ENCODE data around the gene MFSD11.
A peak's percentile ranks its signal among the peaks of the same experiment; 100 is the strongest.
"Not testable (repeated sequence)": the region's sequence is repeated elsewhere in the genome, so short reads cannot be mapped to it uniquely, and the experiment has no call there.

MFSD11 gene

DNA sequence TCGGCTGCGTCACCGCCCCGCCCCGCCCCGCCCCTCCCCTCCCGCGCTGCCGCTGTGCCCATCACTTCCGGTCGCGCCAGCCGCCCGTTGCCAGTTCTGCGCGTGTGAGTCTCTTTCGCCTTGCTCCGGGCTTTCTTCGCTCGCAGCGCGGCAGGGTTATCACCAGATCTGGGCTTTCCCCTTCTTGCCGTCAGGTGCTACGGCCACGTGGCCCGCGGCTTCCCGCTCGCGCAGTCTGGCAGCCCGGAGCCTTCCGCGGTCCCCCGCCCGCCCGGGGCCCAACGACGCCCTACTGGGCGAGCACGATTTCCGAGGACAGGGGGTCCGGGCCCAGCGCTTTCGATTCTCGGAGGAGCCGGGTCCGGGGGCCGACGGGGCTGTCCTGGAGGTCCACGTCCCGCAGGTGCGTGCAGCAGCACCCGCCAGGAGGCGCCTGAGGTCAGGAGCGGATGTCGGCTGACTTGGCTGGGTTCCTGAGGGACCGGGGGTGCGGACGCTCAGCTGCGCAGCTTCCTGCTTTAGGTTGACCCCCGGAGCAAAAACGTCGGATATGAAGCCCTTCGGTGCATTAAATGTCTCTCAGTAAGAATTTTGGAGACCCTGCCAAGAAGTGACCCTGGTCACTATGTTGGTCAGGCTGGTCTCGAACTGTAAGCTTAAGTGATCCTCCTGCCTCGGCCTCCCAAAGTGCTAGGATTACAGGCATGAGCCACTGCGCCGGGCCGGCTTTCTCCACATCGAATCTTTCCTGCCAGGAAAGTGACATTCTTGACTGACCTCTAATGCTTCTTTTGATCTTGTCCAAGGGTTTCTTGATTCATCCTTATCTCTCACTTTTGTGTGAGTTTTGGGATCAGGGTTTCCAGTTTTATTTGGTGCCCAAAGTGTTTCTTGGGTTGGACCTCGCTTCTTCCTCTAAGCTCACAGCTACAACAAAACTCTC, 10.9 kb upstream of the MFSD11 start, which contains the start of gene METTL23:
METTL23 (plus strand) TSS at position 64 of the 943 bp plus-strand sequence. CDS start 2,872 bp downstream, outside the sequence.
- DNase-seq (ENCODE audit: low read depth), result peak; percentile 74

DNA sequence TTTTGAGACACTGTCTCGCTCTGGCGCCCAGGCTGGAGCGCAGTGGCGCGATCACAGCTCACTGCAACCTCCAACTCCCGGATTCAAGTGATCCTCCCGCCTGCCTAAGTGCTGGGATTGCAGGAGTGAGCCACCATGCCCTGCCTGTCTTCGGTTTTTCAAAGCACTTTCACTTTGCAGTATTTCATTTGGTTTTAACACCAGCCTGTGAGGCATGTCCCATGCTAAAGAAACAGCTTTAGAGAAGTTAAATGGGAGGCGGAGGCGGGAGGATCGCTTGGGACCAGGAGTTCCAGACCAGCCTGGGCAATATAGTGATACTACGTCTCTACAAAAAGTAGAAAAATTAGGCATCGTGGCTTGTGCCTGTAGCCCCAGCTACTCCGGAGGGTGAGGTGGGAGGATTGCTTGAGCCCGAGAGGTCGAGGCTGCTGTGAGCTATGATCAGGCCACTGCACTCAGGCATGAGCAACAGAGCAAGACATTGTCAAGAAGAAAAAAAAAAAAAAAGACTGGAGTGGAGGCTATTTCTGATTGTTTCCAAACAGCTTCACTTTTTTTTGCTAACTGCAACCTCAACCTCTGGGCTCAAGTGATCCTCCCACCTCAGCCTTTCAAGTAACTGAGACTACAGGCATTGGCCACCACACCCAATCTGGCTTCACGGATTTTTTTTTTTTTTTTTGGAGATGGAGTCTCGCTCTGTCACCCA, 10.0 kb upstream of the MFSD11 start:
- no peak for DNase-seq (ENCODE audit: low read depth)

GRCh38 chr17:76731800-76732733, 5.9 kb upstream of the MFSD11 start:
- not testable (repeated sequence) for DNase-seq (ENCODE audit: low read depth)

DNA sequence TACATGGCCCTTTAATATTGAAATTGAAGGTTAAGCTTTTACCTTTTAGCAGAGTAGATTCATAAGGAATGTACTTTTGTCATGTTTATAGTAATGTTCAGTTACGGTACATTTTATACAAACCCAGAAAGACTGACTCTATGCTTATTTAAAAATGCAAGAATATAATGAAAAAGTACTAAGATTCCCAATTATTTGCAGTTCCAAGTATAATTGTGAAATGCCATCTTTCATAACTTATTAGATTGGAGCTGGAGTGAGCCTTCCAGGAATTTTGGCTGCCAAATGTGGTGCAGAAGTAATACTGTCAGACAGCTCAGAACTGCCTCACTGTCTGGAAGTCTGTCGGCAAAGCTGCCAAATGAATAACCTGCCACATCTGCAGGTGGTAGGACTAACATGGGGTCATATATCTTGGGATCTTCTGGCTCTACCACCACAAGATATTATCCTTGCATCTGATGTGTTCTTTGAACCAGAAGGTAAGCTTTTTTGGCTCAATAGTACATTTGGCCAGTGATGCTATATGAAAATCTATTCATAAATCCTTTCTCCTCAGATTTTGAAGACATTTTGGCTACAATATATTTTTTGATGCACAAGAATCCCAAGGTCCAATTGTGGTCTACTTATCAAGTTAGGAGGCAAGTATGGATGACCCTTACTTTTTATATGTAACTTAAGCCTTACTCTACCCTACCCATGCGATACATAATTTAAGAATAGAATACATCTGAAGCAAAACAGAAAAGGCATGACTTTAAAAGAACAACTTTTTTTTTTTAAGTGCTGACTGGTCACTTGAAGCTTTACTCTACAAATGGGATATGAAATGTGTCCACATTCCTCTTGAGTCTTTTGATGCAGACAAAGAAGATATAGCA, 4.9 kb upstream of the MFSD11 start:
- no peak for DNase-seq (ENCODE audit: low read depth)

- no peak for DNase-seq (ENCODE audit: low read depth)
These were observed 4.3 kb upstream of the MFSD11 start for GRCh38 chr17:76733618-76733957.

GRCh38 chr17:76734080-76734840, 3.7 kb upstream of the MFSD11 start:
- DNase-seq (ENCODE audit: low read depth), result no peak

- no peak for DNase-seq (ENCODE audit: low read depth)
These were observed 2.9 kb upstream of the MFSD11 start for GRCh38 chr17:76735006-76735405.

- no peak for DNase-seq (ENCODE audit: low read depth)
These were observed 2.2 kb upstream of the MFSD11 start for GRCh38 chr17:76735586-76736348.

DNA sequence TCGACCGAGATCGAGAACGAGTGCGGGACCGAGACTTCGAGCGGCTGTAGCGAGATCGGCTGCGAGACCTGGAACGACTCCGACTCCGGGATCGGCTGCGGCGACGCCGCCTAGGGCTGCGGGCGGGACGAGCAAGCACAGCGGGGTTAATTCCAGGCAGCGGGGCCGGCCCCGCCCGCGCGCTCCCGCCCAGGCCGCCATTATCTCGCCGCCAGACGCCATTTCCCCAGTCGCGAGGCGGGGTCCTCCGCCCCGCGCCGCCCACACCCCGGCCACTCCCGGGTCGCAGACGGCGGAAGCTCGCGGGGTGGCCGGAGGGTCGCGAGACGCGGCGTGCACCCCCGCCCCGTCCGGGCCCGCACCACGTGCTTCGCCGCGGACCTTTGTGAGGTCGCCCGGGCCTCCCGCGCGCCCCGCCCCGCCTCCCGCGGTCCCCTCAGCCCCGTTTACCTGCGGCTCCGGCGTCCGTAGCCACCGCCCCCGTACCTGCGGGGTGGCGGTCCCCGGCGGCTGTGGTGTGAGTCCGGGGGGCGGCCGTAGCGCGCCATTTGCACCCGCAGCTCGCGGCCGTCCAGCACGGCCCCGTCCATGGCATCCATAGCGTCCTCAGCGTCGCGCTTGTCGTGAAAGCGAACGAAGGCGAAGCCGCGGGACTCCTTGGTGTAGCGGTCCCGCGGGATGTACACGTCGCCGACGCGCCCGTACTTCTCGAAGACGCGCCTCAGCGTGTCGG, 1.4 kb upstream of the MFSD11 start:
- DNase-seq (ENCODE audit: low read depth), result peak; percentile 40

DNA sequence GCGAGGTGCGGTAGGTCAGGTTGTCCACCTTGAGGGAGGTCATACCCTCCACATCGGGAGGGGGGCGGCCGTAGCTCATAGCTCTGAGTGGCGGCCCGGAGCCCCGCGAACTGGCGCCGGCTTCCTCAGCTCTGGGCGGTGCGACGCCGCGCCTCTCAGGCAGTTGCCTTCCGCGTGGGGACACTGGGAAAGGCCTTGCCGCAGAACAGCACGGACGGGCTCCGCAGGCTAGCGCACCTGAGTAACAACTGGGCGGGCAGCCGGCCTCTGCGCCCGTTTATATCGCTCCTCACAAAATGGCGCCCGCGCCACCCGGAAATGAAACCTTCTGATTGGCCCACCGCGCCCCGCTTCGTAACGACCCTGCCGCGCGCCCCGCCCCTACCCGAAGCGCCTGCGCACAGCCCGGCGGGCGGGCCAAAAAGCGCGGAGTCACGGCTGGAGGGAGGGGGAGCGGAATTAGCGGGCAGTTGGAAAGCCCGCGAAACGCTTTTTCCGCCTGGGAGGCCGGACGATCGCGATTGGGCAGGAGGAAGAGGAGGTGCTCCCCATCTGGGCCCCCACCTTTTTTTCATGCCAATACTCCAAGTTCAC, 740 bp upstream of the MFSD11 start, which contains the start of gene SRSF2:
SRSF2 (minus strand) TSS at position 250 of the 594 bp plus-strand sequence; CDS start at position 79, 171 bp downstream.
- peak; percentile 97 for DNase-seq (ENCODE audit: low read depth)

GRCh38 chr17:76738468-76738850, 540 bp downstream of the MFSD11 start:
- no peak for DNase-seq (ENCODE audit: low read depth)

GRCh38 chr17:76739568-76740115, 1.7 kb downstream of the MFSD11 start:
- DNase-seq (ENCODE audit: low read depth), result not testable (repeated sequence)

DNA sequence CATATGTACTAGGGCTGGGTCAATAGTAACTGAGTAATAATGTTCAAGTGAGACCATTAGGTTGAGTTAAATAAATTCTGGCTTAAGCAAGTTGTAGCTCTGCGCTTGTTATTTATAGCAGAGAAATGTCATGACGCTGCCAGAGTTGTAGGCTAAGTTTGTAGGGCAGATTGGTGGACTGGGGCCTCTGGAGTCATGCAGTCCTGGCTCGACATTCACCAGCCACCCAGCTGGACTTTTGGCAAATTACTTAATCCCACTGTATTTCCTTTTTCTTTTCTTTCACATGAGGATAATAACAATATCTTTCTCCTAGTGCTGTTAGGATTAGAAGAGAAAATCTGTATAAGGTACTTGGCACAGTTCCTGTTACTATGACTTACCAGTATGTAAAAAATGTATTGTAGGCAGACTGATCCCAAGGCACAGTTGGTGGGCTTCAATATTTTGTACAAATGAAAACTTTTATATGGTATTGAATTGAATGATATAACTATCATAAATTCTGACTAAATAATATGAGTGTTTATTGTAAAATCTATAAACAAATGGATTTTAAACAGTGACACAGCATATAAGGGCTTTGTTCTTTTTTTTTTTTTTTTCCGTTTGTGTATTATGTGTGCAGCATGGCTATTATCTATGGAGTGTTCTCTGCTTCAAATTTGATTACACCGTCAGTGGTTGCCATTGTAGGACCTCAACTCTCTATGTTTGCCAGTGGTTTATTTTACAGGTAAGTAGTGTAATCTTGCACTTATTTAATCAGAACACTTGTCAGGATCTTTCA, 2.6 kb downstream of the MFSD11 start:
- DNase-seq (ENCODE audit: low read depth), result no peak

DNA sequence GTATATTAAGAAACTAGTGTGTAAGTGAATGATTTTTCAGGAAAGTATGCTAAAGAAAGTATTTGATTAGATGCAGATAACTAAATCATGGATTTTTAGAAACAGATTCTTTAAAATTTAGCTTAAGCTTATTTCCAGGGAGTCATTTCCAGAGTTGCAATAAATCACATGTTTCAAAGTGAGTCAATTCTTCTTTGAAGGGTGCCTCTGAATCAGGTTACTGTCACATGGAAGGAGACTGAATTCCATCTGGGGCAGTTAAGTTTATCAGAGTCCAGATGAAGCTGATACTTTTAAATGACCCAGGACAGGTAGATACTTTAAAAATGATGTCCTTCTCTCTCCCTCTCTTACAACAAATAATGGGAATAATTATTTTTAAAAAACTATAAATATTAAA, 5.0 kb downstream of the MFSD11 start:
- no peak for DNase-seq (ENCODE audit: low read depth)

DNA sequence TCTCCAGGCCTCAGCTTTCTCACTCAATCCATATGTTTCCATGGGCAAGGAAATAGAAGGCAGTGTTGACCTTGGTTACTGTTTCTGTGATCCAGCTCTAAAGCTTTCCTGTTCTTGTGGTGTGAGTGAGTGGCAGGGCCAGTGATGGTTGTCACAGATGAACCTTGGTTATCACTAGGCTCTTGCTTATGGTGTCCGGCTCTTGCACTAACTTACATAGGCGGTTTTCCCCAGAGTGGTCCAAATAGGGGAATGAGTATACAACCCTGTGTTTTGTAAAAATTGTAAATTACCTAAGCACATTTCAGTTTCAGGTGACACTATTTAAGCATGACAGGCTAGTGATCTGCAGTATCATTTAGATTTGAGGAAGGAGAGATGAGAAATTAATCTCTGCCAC, 6.8 kb downstream of the MFSD11 start:
- DNase-seq (ENCODE audit: low read depth), result no peak

DNA sequence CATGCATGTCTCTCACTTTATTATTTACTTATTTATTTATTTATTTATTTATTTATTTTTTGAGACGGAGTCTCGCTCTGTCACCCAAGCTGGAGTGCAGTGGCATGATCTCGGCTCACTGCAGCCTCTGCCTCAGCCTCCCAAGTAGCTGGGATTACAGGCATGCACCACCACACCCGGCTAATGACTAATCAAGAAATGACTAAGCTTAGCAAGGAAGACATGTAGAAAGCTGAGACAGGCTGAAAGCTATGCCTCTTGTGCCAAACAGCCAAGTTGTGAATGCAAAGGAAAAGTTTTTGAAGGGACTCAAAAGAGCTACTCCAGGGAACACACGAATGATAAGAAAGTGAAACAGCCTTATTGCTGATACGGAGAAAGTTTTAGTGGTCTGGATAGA, 7.9 kb downstream of the MFSD11 start:
- DNase-seq (ENCODE audit: low read depth), result not testable (repeated sequence)

DNA sequence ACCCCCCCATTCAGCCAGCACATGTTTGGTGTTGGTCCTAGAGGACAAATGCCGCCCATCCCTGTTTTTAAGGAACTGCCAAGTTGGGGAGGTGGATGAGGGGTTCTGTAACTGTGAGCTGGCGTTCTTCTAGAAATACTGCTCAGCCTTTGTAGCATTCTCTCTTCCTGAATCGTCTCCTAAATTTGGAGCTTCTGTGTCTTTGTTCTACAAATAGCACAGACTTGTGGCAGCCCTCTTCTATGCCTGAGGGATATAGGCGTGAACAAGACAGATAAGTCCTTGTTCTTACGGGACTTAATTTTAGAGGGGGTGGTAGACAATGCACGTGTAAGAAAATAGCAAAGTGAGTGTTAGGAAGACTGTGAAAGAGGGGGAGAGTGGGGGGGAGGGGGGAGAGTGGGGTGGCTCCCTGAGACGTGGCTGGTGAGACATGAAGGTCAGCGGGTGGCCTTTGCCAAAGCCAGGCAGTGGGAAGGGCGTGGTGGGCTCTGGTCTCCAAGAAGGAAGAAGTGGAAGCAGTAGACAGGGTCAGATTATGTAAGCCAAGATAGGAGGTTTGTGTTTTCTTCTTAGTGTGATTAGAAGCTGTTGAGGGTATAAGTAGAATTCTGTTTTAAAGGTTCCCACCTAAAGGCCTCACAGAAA, 9.9 kb downstream of the MFSD11 start:
- no peak for DNase-seq (ENCODE audit: low read depth)
